ENCODE data around the gene SLC25A22.

The SLC25A22 gene

DNA sequence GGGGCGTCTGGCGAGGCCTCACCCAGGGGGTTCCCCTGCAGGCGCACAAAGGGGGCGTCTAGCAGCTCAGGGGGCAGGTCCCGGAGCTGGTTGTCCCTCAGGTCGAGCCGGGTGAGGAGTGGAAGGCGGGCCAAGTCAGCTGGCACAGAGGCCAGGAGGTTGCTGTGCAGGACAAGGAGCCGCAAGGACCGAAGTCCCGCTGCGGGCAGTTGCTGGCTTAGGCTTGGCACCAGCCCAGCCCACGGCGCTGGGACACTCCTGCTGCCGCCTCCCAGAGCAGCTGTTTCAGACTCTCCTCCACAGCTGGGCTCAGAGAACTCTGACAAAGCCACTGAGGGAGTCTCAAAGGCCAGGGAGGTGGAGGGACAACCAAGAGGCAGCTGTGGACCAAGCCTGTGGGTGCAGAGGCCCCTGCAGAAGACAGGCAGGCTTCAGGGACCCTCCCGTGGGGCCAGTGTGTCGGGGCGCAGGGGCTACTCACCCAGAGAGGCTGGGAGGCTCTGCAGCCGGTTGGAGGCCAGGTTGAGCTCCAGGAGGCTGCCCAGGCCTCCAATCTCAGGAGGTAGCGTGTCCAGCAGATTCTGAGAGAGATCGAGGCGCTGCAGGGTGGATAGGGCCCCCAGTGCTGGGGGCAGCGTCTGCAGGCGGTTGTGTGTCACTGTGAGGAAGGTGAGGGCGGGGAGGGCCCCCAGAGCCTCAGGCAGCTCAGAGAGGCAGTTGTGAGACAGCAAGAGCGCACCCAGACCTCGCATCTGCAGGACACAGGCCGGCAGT, 4.8 kb upstream of the SLC25A22 start:
- no peak for DNase-seq

DNA sequence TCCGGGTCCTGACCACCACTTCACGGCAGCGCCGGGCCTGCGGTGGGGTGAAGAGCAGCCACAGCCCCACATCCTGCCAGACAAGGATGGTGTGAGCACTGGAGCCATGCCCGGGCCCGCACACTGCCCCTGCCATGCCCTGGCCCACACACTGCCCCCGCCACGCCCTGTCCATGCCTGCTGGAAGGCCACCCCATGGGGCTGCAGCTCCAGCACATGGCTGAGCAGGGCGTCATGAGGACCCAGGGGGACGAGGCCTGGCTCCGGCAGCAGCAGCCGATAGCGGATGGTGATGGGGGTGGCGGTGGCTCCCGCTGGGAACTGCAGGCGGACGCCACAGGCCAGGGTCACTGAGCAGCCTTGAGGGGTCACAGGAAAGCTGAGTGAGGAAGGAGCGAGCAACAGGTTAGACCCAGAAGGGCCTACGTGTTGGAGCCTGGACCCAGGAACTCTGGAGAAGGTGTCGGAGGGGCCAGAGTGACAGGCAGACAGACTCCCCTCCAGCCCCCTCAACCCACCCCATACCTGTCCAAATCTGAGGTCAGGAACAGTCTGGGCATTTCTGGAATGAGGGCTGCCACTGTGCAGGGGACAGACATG, 4.0 kb upstream of the SLC25A22 start:
- no peak for DNase-seq

DNA sequence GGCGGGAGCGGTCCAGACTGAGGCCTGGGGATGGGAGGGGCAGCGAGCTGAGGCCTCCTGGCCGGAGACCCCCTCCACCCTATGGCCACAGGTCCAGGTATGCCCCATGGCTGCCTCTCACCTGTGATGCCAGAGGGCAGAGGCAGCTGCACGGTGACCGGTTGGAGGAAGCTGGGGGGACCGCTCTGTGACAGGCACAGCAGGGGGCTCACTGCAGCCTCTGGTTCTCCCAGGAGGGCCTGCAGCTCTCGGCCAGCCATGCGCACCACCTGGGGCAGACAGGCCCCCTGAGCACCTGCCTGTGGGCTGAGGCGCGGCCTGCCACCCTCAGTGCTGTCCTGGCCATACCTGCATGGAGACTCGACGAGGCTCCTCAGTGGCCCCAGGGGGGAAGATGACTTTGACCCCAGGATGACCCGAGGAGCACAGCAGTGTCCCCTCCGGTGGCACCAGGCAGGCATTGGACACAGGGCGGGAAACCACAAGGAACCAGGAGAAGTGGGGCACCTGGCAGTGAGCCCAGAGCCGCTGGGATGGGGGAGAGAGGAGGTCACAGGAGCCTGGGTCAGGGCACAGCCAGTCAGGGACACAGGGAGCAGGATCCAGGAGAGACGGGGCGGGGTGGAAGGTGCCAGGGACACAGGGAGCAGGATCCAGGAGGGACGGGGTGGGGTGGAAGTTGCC, 3.2 kb upstream of the SLC25A22 start:
- no peak for DNase-seq

DNA sequence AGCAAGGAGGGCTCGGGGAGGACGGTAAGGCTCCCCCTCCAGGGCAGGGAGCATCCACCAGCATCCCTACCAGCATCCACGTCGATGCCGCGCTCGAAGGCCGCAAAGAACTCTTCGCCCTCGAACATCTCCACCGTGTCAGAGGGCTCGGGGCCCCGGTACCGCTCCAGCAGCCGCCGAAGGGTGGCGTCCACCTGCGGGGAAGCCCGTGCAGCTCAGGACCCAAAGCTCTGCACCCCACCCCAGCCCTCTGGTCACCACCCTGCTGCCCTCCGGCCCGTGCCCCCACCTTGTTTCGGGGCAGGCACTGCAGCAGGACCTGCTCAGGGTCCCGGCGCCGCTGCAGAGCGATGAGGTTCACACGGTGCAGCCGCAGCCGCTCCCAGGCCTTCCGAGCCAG, 2.4 kb upstream of the SLC25A22 start:
- DNase-seq = no peak

DNA sequence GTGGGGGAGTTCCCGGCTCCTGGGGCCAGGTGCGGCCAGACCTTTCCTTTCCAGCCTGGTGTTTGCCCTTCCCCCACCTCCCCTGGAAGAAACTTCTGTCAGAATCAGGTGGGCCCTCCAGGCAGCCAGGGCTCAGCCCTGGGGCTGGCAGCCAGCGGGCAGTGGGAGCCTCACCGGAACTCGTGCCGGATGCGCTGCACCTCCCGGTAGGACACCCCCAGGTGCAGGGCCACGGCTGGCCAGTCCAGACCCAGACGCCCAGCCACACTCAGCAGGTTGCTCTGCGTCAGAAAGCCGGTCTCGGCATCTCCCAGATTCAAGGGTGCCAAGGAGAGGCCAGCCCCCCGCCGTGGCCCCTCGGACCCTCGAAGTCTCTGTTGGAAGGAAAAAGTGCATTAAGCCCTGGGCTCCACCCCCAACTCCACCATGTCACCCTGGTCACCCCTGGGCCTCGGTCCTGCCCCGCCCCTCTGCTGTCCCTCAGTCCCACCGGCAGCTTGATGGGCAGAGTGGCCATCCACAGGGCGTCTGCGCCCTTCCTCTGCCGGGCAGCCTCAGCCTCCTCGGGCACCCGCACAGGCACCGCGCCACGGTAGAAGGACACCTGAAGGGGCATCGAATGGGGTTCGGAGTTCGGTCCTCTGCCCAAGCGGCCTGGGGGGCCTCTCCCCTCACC, 1.7 kb upstream of the SLC25A22 start:
- DNase-seq = no peak

DNA sequence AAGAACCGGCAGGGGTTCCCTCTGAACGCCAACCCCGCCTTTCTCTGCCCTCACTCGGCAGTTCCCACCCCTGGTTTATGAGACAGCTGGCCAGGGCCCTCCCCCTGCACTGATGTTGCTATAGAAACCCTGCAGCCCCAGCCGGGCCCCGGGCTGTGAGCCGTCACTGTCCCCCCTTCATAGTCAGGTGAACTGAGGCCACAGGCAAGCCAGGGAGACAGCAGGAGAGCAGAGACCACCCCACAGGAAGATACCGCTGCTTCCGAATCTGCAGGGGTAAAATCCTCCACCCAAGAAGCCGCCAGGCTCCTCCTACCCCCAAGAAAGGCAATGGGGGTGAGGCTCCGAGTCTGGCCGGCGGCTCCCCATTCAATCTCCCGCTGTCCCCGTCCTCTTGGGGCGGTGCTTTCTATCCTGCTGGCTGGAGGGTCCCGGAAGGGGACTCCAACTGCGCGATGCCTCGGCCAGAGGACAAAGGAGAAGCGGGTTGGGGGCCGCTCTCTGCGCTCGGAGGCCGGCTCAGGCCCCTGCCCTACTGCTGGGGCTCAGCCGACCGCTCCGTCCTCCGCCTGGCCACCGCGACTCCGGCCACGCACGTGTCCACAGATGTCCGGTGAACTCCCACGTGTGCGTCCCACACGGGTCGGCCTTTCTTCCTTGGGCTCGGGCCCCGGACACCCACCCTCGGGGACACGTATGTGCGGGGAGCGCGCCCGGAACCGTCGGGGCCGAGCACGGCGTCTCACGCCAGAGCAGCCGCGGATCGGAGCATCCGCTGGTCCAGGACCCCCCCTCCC, 587 bp downstream of the SLC25A22 start:
- DNase-seq = peak; percentile 75

DNA sequence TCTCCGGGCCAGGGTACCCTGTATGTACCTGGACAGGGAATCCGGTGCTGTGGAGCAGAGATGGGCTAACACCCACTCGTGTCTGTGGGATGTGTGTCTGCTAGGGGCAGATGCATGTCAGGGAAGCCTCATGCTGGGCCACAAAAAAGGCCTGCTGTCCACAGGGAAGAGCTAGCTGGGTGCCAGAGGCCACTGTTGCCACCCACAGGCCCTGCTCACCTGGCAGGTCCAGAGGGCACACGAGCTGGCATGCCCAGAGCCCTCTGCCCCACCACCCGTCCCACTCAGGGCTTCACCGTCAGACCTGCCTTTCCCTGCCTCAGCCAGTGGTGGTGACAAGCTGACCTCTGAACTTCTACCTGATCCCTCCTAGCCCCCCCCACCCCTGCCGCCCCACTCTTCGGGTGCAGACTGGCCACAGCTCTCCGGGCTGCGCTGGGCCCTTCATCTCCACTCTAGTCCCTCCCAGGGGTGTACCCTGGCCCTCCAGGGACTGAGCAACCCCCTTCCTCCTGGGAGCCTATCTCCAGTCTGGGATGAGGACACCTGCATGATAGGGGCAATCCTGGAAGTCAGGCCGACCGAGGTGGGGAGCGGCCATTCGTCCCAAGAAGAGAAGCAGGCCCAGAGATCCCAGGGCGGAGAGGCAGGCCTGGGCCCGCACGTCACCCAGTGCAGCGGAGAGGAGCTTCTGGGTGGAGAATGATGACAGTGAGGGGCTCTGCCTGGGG, 1.4 kb downstream of the SLC25A22 start:
- no peak for DNase-seq

DNA sequence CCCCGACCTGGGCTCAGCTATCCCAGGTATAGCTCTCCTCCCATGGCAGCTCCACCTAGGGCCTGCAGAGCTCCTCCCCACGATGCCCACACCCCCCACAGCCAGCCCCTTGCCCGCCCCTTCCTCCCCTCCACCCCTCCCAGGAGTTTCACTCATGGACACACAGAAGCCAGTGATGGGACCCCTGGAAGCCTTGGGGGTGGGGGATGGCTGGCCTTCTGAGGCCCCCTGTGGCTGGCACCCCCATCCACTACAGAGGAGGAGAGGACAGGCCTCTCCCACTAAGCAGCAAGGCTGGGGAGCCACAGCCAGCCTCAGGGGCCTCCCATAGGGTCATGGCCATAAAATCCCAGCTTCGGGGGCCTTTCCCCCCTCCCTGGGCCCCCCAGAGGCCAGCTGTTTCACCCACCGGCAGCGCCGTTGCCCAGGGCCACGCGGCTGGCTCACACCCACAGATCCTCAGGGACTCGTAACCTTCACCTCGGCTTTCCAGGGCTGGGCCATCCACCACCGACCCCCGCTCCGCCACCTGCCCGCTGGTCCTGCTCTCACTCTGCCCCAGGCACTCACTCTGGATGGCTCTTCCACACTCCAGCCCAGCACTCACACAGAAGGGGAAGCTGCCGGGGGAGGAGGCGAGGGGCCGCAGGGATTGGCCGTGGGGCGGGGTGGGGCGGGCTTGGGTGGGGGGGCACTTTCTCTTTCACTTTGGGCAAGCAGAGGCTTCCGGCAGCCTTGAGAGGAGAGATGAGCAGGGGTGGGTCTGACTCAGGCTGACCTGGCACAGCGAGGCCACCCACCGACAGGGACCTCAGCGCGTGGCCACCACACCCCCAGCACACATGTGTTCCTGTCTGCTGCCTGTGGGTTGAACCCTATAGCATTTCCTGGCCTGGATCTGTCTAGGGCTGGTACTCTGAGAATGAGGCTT, 2.2 kb downstream of the SLC25A22 start:
- peak; percentile 71 for DNase-seq

DNA sequence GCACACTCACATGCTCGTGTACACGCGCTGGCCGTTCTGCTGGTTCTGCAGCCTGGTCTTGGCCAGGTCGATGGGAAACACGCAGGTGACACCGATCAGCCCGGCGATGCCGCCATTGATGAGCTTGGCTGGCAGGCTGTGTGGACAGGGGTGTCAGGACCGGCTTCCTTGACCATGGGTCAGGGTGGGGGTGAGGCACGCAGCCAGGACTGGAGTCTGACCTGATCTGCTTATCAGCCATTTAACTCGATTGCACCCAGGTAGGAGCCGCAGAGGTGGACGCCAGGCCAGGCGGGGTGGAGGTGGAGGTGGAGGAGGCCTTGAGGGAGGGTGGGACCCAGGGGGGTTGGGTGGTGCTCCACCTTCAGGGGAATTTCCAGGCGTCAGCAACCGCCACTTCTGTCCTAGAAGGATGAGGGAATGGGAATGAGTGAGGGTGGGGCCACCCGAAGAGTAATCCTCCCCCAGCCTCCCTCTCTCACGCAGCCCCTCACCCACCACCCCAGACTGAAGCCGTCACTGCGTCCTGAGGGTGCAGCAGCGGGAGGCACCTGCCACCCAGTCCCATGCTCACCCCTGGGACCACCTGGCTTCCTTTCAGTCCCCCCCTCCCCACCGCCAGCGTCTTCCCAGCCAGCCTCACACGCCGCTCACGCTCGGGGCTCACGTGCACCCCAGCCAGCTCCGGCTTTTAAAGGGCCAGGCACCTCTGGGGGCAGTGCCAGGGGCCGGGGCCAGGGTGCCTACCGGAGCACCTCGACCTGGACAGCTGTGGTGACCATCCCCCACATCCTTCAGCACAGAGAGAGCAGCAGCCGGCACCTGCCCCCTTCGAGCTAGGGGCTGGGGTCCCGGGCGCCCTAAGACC, 3.1 kb downstream of the SLC25A22 start:
- DNase-seq = peak; percentile 41

DNA sequence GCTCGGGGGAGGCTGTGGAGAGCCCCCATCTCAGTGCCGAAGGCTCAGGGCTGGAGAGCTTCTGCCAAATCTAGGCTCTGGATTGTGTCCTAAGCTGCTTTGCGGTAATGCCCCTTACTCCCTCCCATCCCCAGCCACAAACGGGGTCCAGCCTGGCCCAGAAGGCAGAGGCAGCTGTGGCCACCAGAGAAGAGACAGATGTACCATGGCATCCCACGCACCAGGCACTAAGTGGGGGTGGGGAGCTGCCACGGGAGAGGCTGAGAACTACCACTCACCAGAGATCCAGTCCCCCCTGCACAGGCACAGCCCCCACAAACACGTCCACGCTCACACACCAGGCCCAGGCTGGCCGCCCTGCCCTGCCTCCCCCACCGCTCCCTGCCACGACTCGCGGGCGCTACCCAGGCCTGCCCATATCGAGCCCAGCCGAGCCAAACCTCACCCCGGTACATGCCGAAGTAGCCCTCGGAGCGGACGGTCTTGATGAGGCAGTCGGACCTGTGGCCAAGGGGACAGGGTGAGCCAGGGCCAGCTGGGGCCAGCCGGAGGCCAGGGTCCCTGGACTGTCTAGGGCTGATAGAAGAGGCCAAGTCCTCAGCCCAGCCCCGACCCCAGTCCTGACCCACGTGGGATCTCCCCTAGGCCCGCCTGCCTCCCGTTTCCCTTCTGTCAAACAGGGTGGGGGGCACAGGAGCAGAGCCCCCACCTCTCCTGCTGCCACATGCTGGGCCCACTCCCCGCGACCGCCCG, 3.9 kb downstream of the SLC25A22 start:
- DNase-seq = no peak

DNA sequence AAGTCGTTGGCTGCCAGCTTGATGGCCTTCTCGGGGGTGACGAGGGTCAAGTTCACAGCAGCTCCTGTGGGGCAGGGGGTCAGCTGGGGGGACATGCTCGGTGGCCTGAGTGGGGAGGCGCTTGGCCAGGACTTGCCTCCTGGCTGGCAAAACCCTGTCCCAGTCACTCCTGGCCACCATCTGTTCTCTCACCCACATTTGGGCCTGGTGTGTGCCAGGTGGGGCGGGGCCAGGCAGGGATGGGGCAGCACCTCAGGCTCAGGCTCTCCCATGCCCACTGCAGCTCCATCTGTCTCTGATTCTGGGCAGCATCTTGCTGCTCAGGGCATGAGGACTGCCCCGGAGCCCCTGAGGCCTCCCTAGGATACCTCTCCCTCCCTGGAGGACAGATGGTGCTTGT, 4.5 kb downstream of the SLC25A22 start:
- DNase-seq = no peak

DNA sequence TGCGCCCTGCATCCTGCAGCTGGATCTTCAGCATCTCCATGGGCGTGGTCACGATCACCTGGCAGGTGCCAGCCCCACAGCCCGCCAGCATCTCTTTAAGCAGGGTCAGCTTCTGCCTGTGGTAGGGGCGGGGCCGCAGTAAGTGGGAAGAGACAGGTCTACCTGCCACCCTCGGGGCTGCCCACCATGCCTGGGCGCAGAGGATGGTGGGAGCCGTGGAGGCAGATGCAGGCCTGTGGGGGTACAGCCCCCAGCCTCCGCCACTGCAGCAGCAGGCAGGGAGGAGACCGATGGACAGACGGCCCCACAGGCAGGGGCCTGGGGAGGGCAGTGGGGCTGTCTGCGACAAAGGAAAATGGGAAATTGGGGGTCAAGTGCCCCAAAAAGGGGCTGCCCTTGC, 5.2 kb downstream of the SLC25A22 start:
- DNase-seq = no peak

DNA sequence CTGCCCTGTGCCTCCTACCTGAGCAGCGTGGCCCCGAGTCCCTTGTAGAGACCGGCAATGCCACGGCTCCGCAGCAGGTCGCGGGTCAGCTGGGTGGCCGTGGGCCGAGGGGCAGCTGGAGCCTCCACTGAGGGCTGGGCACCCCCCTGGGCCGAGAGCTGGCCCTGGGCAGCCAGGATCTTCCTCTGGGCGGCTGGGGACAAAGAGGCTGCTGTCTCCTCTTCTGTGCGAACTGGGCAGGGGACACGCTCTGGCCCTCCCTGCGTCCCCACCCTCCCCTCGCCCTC, 5.6 kb downstream of the SLC25A22 start:
- DNase-seq = no peak

DNA sequence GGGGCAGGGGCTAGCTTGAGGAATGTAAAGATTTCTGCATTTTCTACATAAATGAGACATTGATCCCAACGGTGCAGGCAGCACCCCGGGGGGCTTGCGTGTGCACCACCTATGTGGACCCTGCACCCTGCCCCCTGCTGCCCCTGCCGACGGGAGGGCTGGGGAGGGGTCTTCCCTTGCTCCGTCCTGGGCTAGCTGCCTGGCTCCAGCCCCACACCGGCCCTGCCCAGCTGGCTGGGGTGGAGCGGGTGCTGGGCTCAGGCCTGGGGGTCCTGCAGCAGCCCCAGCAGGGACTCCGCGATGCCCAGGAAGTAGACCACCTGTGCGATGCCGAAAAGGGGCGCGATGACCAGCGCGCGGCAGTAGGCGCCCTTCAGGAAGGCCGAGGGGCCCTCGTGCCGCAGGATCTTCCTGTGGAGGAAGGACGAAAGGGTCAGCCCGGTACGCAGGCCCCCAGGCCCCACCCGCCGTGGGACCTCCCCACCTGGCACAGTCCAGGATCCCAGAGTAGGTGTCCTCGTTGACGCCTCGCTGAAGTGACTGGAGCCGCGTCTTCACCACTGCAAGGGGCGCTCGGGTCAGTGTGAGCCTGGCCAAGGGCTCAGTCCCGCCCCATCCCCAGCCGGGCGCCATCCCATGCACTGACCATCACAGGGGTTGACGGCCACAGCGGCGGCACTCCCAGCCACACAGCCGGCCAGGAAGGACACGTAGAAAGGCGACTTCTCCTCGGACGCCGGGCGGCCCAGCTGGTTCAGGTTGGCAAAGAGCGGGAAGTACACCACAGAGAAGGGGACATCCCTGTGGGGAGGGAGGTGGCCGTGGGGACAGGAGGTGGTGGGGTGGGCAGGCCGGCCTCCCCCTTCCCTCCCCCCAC, 6.2 kb downstream of the SLC25A22 start:
- DNase-seq = no peak

DNA sequence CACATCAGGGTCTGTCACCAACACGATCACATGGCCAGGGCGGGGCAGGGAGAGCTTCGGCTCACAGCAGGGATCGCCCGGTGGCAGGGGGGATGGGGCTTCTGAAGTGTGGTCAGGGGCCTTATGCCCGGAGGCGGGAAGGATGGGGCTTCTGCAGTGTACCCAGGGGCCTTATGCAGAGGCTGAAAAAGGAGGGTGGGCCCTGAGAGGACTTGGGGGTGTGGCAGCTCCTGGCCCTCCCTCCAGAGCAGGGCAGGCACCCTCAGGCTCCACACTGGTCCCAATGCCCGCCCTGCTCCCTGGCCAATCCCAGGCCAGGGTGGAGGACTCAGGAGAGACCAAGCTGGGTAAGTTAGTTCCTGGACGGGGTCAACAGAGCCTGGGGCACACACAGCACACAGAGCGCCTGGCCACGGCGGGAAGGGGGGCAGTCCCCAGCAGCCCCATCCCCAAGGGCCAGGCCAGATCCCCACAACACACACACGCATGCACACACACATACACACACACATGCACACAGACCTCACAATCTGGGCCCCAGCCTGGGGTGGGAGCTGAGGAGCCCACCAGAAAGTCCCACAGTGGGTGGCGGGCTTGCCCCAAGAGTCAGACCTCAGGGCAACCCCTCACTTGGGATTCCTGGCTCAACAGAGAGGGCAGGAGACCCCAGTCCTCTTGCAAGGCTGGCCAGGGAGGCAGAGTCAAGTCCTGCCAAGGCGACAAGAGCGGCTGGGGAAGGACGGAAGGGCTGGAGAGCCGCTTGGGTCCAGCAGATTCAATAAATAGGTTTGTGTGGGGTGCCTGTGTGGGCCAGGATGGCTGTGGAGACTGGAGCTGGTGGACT, 7.1 kb downstream of the SLC25A22 start:
- no peak for DNase-seq

DNA sequence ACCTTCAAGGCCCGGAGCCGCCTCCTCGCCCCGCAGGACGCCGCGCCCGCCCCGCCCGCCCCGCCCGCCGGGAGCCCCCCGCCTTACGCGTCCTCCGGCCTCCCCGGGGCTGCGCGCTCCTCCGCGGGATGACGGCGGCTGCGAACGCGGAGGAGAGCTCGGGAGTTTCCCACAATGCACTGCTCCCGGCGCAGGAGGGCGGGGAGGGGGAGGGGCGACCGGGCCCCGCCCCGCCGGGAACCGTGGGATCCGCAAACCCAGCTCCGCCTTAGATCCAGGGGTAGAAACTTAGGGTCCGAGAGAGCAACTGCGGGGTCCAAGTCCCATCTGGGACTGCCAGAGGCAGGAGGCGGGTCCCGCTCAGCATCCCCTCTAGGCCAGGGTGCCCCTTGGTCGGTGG, 8.1 kb downstream of the SLC25A22 start, which contains the start of gene CEND1:
TSS of gene CEND1 (minus strand) at position 148 of the 400 bp plus-strand sequence. CDS start 1,514 bp downstream, outside the sequence.
- peak; percentile 55 for DNase-seq

Data from NCI-H1436 (cell line).